ENCODE results near the gene CRMP1. TPM values are rescaled to one million over a fixed set of nuclear protein-coding genes. Genes with fewer than 3 reads are reported as not detected.
"Not testable (repeated sequence)": the region's sequence is repeated elsewhere in the genome, so short reads cannot be mapped to it uniquely, and the experiment has no call there.

The CRMP1 gene
- total and polyA plus RNA-seq, 7 donors, result under 0.01 to 6.4 (median 4.2) TPM; not detected in 1

GRCh38 chr4:5813882-5814255 is 79.0 kb downstream of the CRMP1 start:
- Histone ChIP-seq H3K36me3 (peaks cover 20 to 61% (median 24%) of the 10 kb centered on the region in 4 donors), H3K4me3 (peak overlapping the region in 3 of 4 donors; percentile 7 to 21 (median 18)), H3K27me3 (no peaks in the 10 kb centered on the region), H3K4me1 (no peaks in the 10 kb centered on the region), H3K9me3 (no peaks in the 10 kb centered on the region), H3K27ac (peak overlapping the region in 3 of 4 donors; percentile 54 to 59 (median 57))
- DNase-seq, result no peak
- intact Hi-C loops (cut with DNase I), result loop anchor here (2.0 to 10.0 kb wide), 2 partner anchors 103 to 759 kb away; partner anchors contain the start of genes EVC and STK32B
- TF ChIP-seq POLR2A (IDR thresholded peaks at IDR 0.05) (no peak), EP300 (IDR thresholded peaks at IDR 0.05) (no peak), POLR2AphosphoS5 (IDR thresholded peaks at IDR 0.05) (no peak)
- TF ChIP-seq, protein P1, sequence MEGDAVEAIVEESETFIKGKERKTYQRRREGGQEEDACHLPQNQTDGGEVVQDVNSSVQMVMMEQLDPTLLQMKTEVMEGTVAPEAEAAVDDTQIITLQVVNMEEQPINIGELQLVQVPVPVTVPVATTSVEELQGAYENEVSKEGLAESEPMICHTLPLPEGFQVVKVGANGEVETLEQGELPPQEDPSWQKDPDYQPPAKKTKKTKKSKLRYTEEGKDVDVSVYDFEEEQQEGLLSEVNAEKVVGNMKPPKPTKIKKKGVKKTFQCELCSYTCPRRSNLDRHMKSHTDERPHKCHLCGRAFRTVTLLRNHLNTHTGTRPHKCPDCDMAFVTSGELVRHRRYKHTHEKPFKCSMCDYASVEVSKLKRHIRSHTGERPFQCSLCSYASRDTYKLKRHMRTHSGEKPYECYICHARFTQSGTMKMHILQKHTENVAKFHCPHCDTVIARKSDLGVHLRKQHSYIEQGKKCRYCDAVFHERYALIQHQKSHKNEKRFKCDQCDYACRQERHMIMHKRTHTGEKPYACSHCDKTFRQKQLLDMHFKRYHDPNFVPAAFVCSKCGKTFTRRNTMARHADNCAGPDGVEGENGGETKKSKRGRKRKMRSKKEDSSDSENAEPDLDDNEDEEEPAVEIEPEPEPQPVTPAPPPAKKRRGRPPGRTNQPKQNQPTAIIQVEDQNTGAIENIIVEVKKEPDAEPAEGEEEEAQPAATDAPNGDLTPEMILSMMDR (IDR thresholded peaks at IDR 0.05), result no peak
- 82 to 95% methylated on average over 7 of the region's 7 CpGs for WGBS, 2 donors

DNA sequence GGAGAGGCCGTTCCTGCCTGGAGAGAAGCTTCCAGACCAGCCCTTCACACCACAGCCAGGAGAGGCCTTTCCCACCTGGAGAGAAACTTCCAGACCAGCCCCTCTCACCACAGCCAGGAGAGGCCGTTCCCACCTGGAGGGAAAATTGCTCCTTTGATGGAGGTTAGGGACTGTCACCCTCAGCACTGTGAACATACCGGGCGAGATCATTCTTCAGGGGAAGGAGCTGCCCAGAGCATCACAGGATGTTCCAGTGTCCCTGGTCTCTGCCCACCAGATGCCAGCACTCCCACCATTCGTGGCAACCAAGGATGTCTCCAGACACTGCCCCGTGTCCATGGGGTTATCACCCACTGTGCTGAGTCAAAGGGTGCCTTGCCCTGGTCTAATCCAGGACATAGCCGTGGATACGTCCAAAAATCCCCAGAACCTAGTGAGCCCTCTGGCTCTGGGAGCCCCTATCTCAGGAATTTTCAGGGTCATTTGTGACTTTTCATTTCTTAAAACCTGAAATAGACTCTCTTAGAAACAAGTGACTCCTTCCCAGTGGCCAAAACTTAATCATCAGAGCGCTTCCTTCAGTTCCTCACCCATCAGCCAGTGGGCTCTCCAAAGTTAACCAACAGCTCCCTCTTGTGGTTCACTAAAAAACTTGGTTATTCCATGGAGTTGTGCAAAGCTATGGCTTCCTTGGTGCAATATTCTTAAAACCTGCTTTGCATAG is 80.2 kb downstream of the CRMP1 start:
- intact Hi-C loops (cut with DNase I), result loop anchor here (2.0 to 10.0 kb wide), 2 partner anchors 102 to 758 kb away; partner anchors contain the start of genes EVC and STK32B
- peak overlapping the region in 3 of 4 donors; percentile 43 to 67 (median 59) for H3K27ac ChIP-seq
- 73 to 79% methylated on average over 9 of the region's 9 CpGs for WGBS, 2 donors
- H3K27me3 ChIP-seq, result no peaks in the 10 kb centered on the region
- no peaks in the 10 kb centered on the region for H3K9me3 ChIP-seq
- peaks cover 25 to 56% (median 27%) of the 10 kb centered on the region in 4 donors for H3K36me3 ChIP-seq
- TF ChIP-seq POLR2A (IDR thresholded peaks at IDR 0.05), result no peak
- TF ChIP-seq, protein P1 (IDR thresholded peaks at IDR 0.05), result peak; percentile 29 to 69 (median 60)
- DNase-seq, result peak; percentile 64
- H3K4me3 ChIP-seq, result no peak overlapping the region
- peaks cover 0 to 8% (median 0%) of the 10 kb centered on the region in 4 donors for H3K4me1 ChIP-seq

- H3K4me1 ChIP-seq, H3K9me3 ChIP-seq, H3K4me3 ChIP-seq, H3K27me3 ChIP-seq: not testable (repeated sequence)
- peaks cover 25 to 55% (median 27%) of the 10 kb centered on the region in 4 donors for H3K36me3 ChIP-seq
- intact Hi-C loops (cut with DNase I), result loop anchor here (2.0 to 10.0 kb wide), 2 partner anchors 101 to 757 kb away; partner anchors contain the start of genes EVC and STK32B
- peak; percentile 22 for DNase-seq
- WGBS, 2 donors, result 88 to 89% methylated on average over 5 of the region's 5 CpGs
- peak overlapping the region in 2 of 4 donors; percentile 43 to 59 for H3K27ac ChIP-seq
These were observed 80.8 kb downstream of the CRMP1 start for GRCh38 chr4:5812057-5812456.

DNA sequence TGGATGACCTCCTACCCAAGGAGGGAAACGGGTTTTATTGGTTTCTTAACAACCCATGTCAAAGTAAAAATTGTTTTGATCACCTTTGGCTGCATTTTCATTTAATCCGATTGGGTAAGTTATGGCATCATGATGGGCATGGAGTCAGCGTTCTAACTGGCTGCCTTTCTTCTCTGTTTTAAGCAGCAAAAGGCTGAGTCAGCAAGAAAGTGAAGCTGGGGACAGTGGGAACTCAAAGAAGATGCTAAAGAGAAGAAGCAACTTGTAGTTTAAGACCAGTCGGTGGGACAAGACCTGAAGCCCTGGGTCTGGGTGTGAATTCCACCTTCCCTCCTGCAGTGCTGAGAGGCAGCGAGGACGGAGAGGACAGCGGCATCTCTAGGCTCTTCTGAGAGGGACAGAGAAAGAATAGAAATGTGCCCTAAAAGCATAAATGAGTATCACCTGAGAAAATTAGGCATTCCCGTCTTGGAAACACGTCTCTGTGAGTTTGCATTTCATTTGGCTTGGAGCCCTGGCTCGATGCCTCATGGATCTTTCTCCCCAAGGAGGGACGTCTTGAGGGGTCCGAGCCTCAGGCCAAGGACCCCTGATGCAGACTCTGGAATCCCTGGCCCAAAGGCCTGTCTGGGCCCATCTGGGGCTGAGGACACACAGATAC is 82.0 kb downstream of the CRMP1 start:
- intact Hi-C loops (cut with DNase I), result loop anchor here (10.0 kb wide), 1 partner anchor 756 kb away; the partner anchor contains the start of gene STK32B
- WGBS, 2 donors, result 62 to 82% methylated on average over 12 of the region's 12 CpGs
- no peak for DNase-seq

More for the DNA sequence above, 82.0 kb downstream of the CRMP1 start:
- Histone ChIP-seq H3K9me3 (no peaks in the 10 kb centered on the region), H3K4me1 (peaks cover 0 to 9% (median 0%) of the 10 kb centered on the region in 4 donors), H3K27me3 (no peaks in the 10 kb centered on the region), H3K4me3 (no peak overlapping the region), H3K27ac (no peak overlapping the region), H3K36me3 (peaks cover 25 to 65% (median 27%) of the 10 kb centered on the region in 4 donors)
- TF ChIP-seq EP300 (IDR thresholded peaks at IDR 0.05), result no peak
- no peak for TF ChIP-seq POLR2AphosphoS5 (IDR thresholded peaks at IDR 0.05)
- TF ChIP-seq, protein P1 (IDR thresholded peaks at IDR 0.05), result no peak
- no peak for TF ChIP-seq POLR2A (IDR thresholded peaks at IDR 0.05)
